Sigmoid colon (tissue), 7 donors: ENCODE measurements around the gene PSENEN. TPM values are rescaled to one million over a fixed set of nuclear protein-coding genes. Genes with fewer than 3 reads are reported as not detected.
A peak's percentile ranks its signal among the peaks of the same experiment; 100 is the strongest.

ENCODE experiments used
- DNase-seq: peaks from one replicate; pipeline ENCODE4 v3.0.0-alpha.2; 2019
- H3K27ac ChIP-seq, 4 donors: fragments of 200-600 bp; sonication (generic); one replicate each; pipeline ENCODE4 v1.5.1; 2016 to 2019; ENCODE audit warnings: mild to moderate bottlenecking in 1 of 4
- H3K27me3 ChIP-seq, 3 donors: fragments of 200-600 bp; sonication (generic); one replicate each; pipeline ENCODE4 v1.5.1; 2019; ENCODE audit warnings: mild to moderate bottlenecking in 1 of 3
- H3K36me3 ChIP-seq, 4 donors: fragments of 200-600 bp; sonication (generic); one replicate each; pipeline ENCODE4 v1.5.1; 2016 to 2019
- H3K4me1 ChIP-seq, 4 donors: fragments of 200-600 bp; sonication (generic); one replicate each; pipeline ENCODE4 v1.5.1; 2017 to 2019
- H3K4me3 ChIP-seq, 4 donors: fragments of 200-600 bp; sonication (generic); one replicate each; pipeline ENCODE4 v1.5.1; 2017 to 2019; ENCODE audit warnings: mild to moderate bottlenecking in 2 of 4, moderate library complexity in 1 of 4
- H3K9me3 ChIP-seq, 4 donors: fragments of 200-600 bp in 3 of 4; sonication (generic) in 3 of 4; one replicate each; pipeline versions ENCODE4 v1.5.1 to v1.6.1; 2013 to 2019
- CTCF ChIP-seq, 4 experiments: fragments of 450-650 bp in 3 of 4; fragments of 200-600 bp in 1 of 4; IDR thresholded peaks; one replicate each; pipeline ENCODE4 v1.5.1; 2016 to 2019; ENCODE audit warnings: antibody characterized with exemption in 4 of 4, mild to moderate bottlenecking in 3 of 4, moderate library complexity in 2 of 4
- EP300 ChIP-seq, 4 donors: sonication (generic); formaldehyde crosslinking; IDR thresholded peaks; one replicate each; pipeline ENCODE4 v1.6.1; 2017; ENCODE audit warnings: antibody characterized with exemption in 4 of 4
- POLR2A ChIP-seq, 2 donors: fragments of 450-650 bp; IDR thresholded peaks; one replicate each; pipeline ENCODE4 v1.6.1; 2016; ENCODE audit warnings: antibody characterized with exemption in 2 of 2, mild to moderate bottlenecking in 2 of 2, moderate library complexity in 2 of 2
- POLR2AphosphoS5 ChIP-seq, 4 donors: sonication (generic); formaldehyde crosslinking; IDR thresholded peaks; one replicate each; pipeline ENCODE4 v1.6.1; 2017; ENCODE audit warnings: antibody characterized with exemption in 4 of 4
- WGBS, 2 donors: extraction: QIAGEN DNeasy Blood & Tissue Kit; methylation state at CpG; one replicate each; pipeline ENCODE4 v1.1.7; 2013; 5-methylcytosine and 5-hydroxymethylcytosine counted together
- intact Hi-C: fragments of 100-400 bp; cut with DNase I; formaldehyde crosslinking; loops from one replicate; pipeline ENCODE4 v1.15.1; 2023
- polyA plus RNA-seq, 3 donors: library from polyadenylated mRNA; stranded (reverse); fragments of 200-250 nt; gene quantifications; one replicate each; pipeline ENCODE4 v1.2.3, GENCODE V29; 2013
- total RNA-seq, 4 donors: library from RNA; depleted of rRNA; stranded (reverse); fragments of >200 nt; gene quantifications; one replicate each; pipeline ENCODE4 v1.1.0, GENCODE V29; 2016
- donor health status: healthy with polysubstance abuse.
- donor health status: Bipolar disorder and iron deficiency.
- donor health status: healthy.

PSENEN gene
- total and polyA plus RNA-seq, 7 donors: 27.8 to 72.3 (median 44.9) TPM

DNA sequence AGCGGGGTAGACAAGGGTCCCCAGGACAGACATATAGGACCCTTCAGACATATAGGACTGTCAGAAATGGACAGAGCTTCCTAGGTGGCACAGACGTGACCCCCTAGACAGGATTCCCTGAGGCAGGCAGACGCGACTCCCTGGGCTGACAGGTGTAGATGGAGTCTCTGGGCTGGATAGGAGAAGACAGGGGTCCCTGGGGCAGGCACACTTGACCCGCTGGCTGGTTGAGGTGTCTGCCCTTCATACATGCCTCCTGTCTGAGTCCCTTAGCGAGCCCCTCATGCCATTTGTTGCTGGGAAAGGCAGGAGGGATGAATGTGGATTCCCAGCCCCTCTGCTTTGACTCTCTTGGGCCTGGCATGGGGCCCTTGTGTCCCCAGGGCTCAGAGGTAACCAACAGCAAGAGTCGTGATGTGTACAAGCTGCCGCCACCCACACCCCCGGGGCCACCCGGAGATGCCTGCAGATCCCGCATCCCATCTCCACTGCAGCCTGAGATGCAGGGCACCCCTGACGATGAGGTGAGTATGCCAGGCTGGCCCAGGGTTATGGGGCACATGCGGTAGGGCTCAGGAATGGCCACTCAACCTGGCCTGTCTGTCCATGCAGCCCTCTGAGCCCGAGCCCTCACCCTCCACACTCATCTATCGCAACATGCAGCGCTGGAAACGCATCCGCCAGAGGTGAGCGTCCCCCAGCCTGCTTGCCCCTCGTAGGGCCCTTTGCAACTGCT, 8.4 kb downstream of the PSENEN start:
- H3K27me3 ChIP-seq: no peaks in the 10 kb centered on the region
- peaks cover 0 to 63% (median 56%) of the 10 kb centered on the region in 4 donors for H3K4me1 ChIP-seq
- no peaks in the 10 kb centered on the region for H3K9me3 ChIP-seq
- intact Hi-C loops: loop anchor here (10.0 kb wide), 1 partner anchor 301 kb away; the partner anchor contains the start of genes THAP8 and WDR62
- DNase-seq: peak; percentile 72
- H3K27ac ChIP-seq: peak overlapping the region; percentile 98 to 99 (median 99)
- H3K36me3 ChIP-seq: peaks cover 6 to 25% (median 24%) of the 10 kb centered on the region in 4 donors
- H3K4me3 ChIP-seq: no peak overlapping the region
- 92 to 96% methylated on average over 20 of the region's 20 CpGs for WGBS, 2 donors
- no peak for TF ChIP-seq POLR2A (IDR thresholded peaks at IDR 0.05)
- no peak for TF ChIP-seq POLR2AphosphoS5 (IDR thresholded peaks at IDR 0.05)
- TF ChIP-seq CTCF (IDR thresholded peaks at IDR 0.05): no peak
- TF ChIP-seq EP300 (IDR thresholded peaks at IDR 0.05): no peak

GRCh38 chr19:35754370-35755130, 9.1 kb downstream of the PSENEN start:
- H3K4me3 ChIP-seq: peak overlapping the region; percentile 4 to 85 (median 80)
- peak; percentile 70 for DNase-seq
- H3K27ac ChIP-seq: peak overlapping the region; percentile 98 to 99 (median 99)
- 85 to 87% methylated on average over 13 of the region's 13 CpGs for WGBS, 2 donors
- no peaks in the 10 kb centered on the region for H3K9me3 ChIP-seq
- TF ChIP-seq POLR2AphosphoS5 (IDR thresholded peaks at IDR 0.05) (peak in 1 of 4 donors; percentile 15), EP300 (IDR thresholded peaks at IDR 0.05) (no peak)
- intact Hi-C loops: loop anchor here (5.0 to 10.0 kb wide), 4 partner anchors 107 to 388 kb away; partner anchors contain the start of genes CAPNS1, COX6B1, THAP8 and WDR62
- H3K36me3 ChIP-seq: peaks cover 6 to 25% (median 24%) of the 10 kb centered on the region in 4 donors
- H3K27me3 ChIP-seq: no peaks in the 10 kb centered on the region
- H3K4me1 ChIP-seq: peaks cover 0 to 63% (median 55%) of the 10 kb centered on the region in 4 donors

- intact Hi-C loops: loop anchor here (5.0 to 10.0 kb wide), 4 partner anchors 108 to 387 kb away; partner anchors contain the start of genes CAPNS1, COX6B1, THAP8 and WDR62
These were observed 9.7 kb downstream of the PSENEN start for GRCh38 chr19:35755131-35755549.

DNA sequence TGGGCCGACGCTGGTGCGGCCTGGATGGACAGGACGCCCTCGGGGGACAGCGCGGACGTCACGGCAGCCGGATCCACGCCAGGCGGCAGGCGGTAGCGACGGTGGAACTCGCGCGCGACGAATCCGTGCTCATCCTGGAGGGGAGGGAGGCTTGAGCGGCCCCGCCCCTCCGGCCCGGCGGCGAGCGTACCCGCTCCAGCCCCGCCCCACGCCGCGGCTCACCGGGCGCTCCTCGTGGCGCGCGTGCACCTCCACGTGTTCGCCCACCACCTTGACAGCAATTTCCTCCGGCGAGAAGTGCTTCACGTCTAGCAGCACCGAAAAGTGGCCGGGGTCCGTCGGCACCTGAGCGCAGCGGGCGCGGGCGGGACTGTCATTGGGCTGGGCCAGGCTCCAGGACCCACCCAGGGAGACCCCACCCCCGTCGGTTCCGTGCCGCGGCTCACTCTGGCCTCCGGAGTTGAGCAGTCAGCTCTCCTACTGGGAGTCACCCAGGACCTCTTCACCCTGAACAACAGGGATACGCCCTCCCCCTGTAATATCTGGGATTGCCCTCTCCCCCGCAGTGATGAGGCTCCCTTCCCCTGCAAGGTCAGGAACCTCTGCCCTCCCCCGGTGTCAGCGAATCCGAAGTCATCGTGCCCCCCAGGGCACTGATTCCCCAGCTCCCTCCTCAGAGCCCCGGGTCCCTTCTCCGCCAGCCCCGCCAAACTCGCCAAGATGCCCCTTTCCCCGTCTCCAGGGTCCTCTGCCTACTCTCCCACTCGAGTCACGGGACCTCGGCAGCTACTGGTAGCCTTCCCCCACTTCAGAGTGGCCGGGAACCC, 10.3 kb downstream of the PSENEN start:
- TF ChIP-seq POLR2AphosphoS5 (IDR thresholded peaks at IDR 0.05) (peak; percentile 79 to 89 (median 80)), CTCF (IDR thresholded peaks at IDR 0.05) (no peak), EP300 (IDR thresholded peaks at IDR 0.05) (peak in 2 of 4 donors; percentile 77 to 83), POLR2A (IDR thresholded peaks at IDR 0.05) (peak in 1 of 2 donors; percentile 11)
- Histone ChIP-seq H3K36me3 (peaks cover 6 to 31% (median 24%) of the 10 kb centered on the region in 4 donors), H3K4me3 (peak overlapping the region; percentile 64 to 85 (median 80)), H3K27ac (peak overlapping the region; percentile 98 to 99 (median 99)), H3K4me1 (peaks cover 0 to 57% (median 49%) of the 10 kb centered on the region in 4 donors), H3K27me3 (no peaks in the 10 kb centered on the region), H3K9me3 (no peaks in the 10 kb centered on the region)
- intact Hi-C loops: loop anchor here (5.0 to 10.0 kb wide), 4 partner anchors 108 to 387 kb away; partner anchors contain the start of genes CAPNS1, COX6B1, THAP8 and WDR62
- DNase-seq: peak; percentile 98
- WGBS, 2 donors: 9 to 18% methylated on average over 74 of the region's 74 CpGs

More at GRCh38 chr19:35755131-35755549, 9.7 kb downstream of the PSENEN start:
- Histone ChIP-seq H3K4me3 (peak overlapping the region; percentile 4 to 85 (median 80)), H3K27me3 (no peaks in the 10 kb centered on the region), H3K4me1 (peaks cover 0 to 61% (median 50%) of the 10 kb centered on the region in 4 donors), H3K9me3 (no peaks in the 10 kb centered on the region), H3K36me3 (peaks cover 6 to 28% (median 24%) of the 10 kb centered on the region in 4 donors), H3K27ac (peak overlapping the region; percentile 98 to 99 (median 99))
- peak in 1 of 2 donors; percentile 35 for TF ChIP-seq POLR2A (IDR thresholded peaks at IDR 0.05)
- TF ChIP-seq EP300 (IDR thresholded peaks at IDR 0.05): no peak
- peak in 1 of 4 donors; percentile 52 for TF ChIP-seq POLR2AphosphoS5 (IDR thresholded peaks at IDR 0.05)
- TF ChIP-seq CTCF (IDR thresholded peaks at IDR 0.05): no peak
- no peak for DNase-seq
- WGBS, 2 donors: 30 to 49% methylated on average over 17 of the region's 17 CpGs
